ENCODE measurements around the gene SOX9. TPM values are rescaled to one million over a fixed set of nuclear protein-coding genes. Genes with fewer than 3 reads are reported as not detected.

SOX9 gene
- total RNA-seq, 4 donors from 2014 or later = 35.2 to 55.7 (median 42.3) TPM

DNA sequence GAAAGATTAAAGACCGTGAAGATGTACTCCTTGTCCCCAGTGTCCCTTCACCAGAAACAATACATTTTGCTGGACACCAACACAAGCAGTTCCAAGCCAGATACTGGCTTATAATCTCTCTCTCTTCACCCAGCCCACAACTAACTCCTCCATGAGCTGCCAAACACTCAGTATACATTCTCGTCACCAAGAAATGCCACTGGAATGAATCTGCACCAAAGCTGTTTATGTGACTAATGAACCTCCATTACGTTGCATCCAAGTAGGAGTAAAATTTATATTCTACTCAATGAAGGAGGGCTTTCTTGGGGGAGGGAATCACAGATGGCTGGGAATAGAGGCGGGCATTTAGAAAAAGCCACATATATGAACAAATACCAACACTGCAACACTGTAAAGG is 20.9 kb upstream of the SOX9 start:
- H3K27me3 ChIP-seq = peaks cover 5% of the 10 kb centered on the region
- DNase-seq = no peak
- no peaks in the 10 kb centered on the region for H3K4me1 ChIP-seq
- intact Hi-C loops (cut with DNase I; ENCODE audit: low total_unique reads) = no loop called here
- in situ Hi-C loops (cut with MboI; ENCODE audit: low pct_ligation_motif_present in 1 of 4, low pct_unique_long_range_greater_than_20kb in 1 of 4, low sequenced_read_pairs in 3 of 4) = loop anchor here in 3 of 4 donors (25.0 kb wide), 2 partner anchors 613 to 638 kb away; no protein-coding TSS in a partner anchor
- no peaks in the 10 kb centered on the region for H3K9me3 ChIP-seq
- H3K36me3 ChIP-seq = no peaks in the 10 kb centered on the region
- TF ChIP-seq, protein P1, sequence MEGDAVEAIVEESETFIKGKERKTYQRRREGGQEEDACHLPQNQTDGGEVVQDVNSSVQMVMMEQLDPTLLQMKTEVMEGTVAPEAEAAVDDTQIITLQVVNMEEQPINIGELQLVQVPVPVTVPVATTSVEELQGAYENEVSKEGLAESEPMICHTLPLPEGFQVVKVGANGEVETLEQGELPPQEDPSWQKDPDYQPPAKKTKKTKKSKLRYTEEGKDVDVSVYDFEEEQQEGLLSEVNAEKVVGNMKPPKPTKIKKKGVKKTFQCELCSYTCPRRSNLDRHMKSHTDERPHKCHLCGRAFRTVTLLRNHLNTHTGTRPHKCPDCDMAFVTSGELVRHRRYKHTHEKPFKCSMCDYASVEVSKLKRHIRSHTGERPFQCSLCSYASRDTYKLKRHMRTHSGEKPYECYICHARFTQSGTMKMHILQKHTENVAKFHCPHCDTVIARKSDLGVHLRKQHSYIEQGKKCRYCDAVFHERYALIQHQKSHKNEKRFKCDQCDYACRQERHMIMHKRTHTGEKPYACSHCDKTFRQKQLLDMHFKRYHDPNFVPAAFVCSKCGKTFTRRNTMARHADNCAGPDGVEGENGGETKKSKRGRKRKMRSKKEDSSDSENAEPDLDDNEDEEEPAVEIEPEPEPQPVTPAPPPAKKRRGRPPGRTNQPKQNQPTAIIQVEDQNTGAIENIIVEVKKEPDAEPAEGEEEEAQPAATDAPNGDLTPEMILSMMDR (IDR thresholded peaks at IDR 0.05) = no peak
- TF ChIP-seq EP300 (IDR thresholded peaks at IDR 0.05; ENCODE audit: low read depth) = no peak
- no peak for TF ChIP-seq POLR2A (IDR thresholded peaks at IDR 0.05)
- TF ChIP-seq POLR2AphosphoS5 (IDR thresholded peaks at IDR 0.05) = no peak
- H3K27ac ChIP-seq = no peak overlapping the region
- H3K4me3 ChIP-seq = no peak overlapping the region
- 73 to 74% methylated on average over 4 of the region's 4 CpGs for WGBS, 2 donors (ENCODE audit: low coverage in 1 of 2)

DNA sequence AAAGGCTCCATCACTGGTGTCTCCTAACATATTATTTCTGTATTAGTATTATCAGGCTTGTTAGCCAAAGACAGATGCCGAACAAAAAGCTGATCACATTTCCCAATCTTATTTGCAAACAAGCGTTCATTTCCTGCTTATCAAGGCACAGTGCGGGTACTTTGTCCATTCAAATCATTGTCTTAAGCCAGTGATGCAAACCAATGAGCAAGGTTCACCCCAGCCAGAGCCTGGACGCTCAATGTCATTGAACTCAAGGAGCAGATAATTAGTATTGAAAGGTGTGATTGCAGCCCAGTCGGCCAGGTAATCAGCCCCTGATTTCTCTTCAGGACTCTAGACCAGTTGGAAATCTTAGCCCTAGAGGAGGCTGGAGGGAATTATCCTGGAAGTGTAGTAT is 20.4 kb upstream of the SOX9 start:
- DNase-seq = no peak
- no peaks in the 10 kb centered on the region for H3K4me1 ChIP-seq
- intact Hi-C loops (cut with DNase I; ENCODE audit: low total_unique reads) = no loop called here
- TF ChIP-seq POLR2A (IDR thresholded peaks at IDR 0.05) (no peak), POLR2AphosphoS5 (IDR thresholded peaks at IDR 0.05) (no peak), EP300 (IDR thresholded peaks at IDR 0.05; ENCODE audit: low read depth) (no peak)
- TF ChIP-seq, protein P1 (IDR thresholded peaks at IDR 0.05) = no peak
- no peak overlapping the region for H3K27ac ChIP-seq
- H3K4me3 ChIP-seq = no peak overlapping the region
- H3K27me3 ChIP-seq = peaks cover 5% of the 10 kb centered on the region
- WGBS, 2 donors (ENCODE audit: low coverage in 1 of 2) = 79 to 97% methylated on average over 4 to 5 of the region's 5 CpGs
- H3K36me3 ChIP-seq = no peaks in the 10 kb centered on the region
- in situ Hi-C loops (cut with MboI; ENCODE audit: low pct_ligation_motif_present in 1 of 4, low pct_unique_long_range_greater_than_20kb in 1 of 4, low sequenced_read_pairs in 3 of 4) = loop anchor here in 3 of 4 donors (25.0 kb wide), 2 partner anchors 613 to 638 kb away; no protein-coding TSS in a partner anchor
- no peaks in the 10 kb centered on the region for H3K9me3 ChIP-seq

DNA sequence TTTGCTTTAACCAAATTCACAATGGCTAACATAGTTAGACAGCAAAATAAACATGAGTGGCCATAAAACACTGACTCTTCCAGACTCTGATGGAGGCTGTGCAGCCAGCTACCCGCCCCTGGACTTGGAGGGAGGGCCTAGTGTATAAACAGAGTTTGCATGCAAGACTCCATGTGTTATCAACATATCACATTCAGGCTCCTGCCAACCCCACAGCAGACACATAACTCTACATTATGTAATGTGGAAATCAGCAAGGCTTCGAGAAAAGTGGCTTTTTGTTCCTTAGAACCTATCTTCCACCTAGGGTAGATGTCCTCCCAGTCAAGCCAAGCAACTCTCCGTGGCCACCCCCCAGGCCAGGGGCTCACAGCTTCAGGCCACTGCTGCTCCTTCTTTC is 19.3 kb upstream of the SOX9 start:
- Histone ChIP-seq H3K27ac (no peak overlapping the region), H3K9me3 (no peaks in the 10 kb centered on the region), H3K4me3 (no peak overlapping the region), H3K4me1 (no peaks in the 10 kb centered on the region), H3K36me3 (no peaks in the 10 kb centered on the region), H3K27me3 (peaks cover 5% of the 10 kb centered on the region)
- in situ Hi-C loops (cut with MboI; ENCODE audit: low pct_ligation_motif_present in 1 of 4, low pct_unique_long_range_greater_than_20kb in 1 of 4, low sequenced_read_pairs in 3 of 4) = loop anchor here in 3 of 4 donors (25.0 kb wide), 2 partner anchors 614 to 639 kb away; no protein-coding TSS in a partner anchor
- DNase-seq = no peak
- TF ChIP-seq POLR2A (IDR thresholded peaks at IDR 0.05) (no peak), EP300 (IDR thresholded peaks at IDR 0.05; ENCODE audit: low read depth) (no peak), POLR2AphosphoS5 (IDR thresholded peaks at IDR 0.05) (no peak)
- TF ChIP-seq, protein P1 (IDR thresholded peaks at IDR 0.05) = no peak
- intact Hi-C loops (cut with DNase I; ENCODE audit: low total_unique reads) = no loop called here
- 43 to 66% methylated on average over 3 of the region's 3 CpGs for WGBS, 2 donors (ENCODE audit: low coverage in 1 of 2)

DNA sequence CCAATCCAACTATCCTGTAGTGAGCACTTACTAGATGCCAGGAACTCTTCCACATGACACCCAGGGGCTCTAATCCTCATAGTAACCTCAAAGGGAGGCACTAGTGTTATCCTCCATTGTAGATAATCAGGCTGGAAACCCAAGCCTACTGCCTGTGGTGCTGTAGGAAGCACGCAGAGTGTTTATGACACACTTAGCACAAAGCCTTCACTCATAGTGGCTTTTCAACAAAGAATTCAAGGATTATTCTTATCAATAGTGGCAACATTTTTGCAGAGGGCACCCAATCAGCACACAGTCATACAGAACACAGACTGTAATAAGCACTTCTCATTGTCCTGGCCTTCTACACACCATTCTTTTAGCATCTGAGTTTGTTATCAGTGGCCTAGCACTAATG is 18.5 kb upstream of the SOX9 start:
- in situ Hi-C loops (cut with MboI; ENCODE audit: low pct_ligation_motif_present in 1 of 4, low pct_unique_long_range_greater_than_20kb in 1 of 4, low sequenced_read_pairs in 3 of 4) = loop anchor here in 3 of 4 donors (25.0 kb wide), 2 partner anchors 615 to 640 kb away; no protein-coding TSS in a partner anchor
- H3K27ac ChIP-seq = no peak overlapping the region
- intact Hi-C loops (cut with DNase I; ENCODE audit: low total_unique reads) = no loop called here
- no peak for DNase-seq
- no peaks in the 10 kb centered on the region for H3K36me3 ChIP-seq
- H3K9me3 ChIP-seq = no peaks in the 10 kb centered on the region
- H3K4me3 ChIP-seq = no peak overlapping the region
- no peaks in the 10 kb centered on the region for H3K4me1 ChIP-seq
- 75% methylated on average over 1 of the region's 1 CpG; no CpG with 5 or more reads in 1 of the 2 donors for WGBS, 2 donors (ENCODE audit: low coverage in 1 of 2)
- H3K27me3 ChIP-seq = peaks cover 5% of the 10 kb centered on the region
- TF ChIP-seq POLR2AphosphoS5 (IDR thresholded peaks at IDR 0.05) (no peak), EP300 (IDR thresholded peaks at IDR 0.05; ENCODE audit: low read depth) (no peak), POLR2A (IDR thresholded peaks at IDR 0.05) (no peak)
- TF ChIP-seq, protein P1 (IDR thresholded peaks at IDR 0.05) = no peak
